Measurements from ENCODE around the gene BICDL1.
"Not testable (repeated sequence)": the region's sequence is repeated elsewhere in the genome, so short reads cannot be mapped to it uniquely, and the experiment has no call there.

The BICDL1 gene

GRCh38 chr12:120006258-120006975 is 17.4 kb downstream of the BICDL1 start:
- no peak for DNase-seq

GRCh38 chr12:120007272-120007671 is 18.2 kb downstream of the BICDL1 start:
- DNase-seq = peak in 1 of 2 donors; percentile 15

GRCh38 chr12:120010661-120011230 is 21.7 kb downstream of the BICDL1 start:
- no peak for DNase-seq

GRCh38 chr12:120012067-120012621 is 23.1 kb downstream of the BICDL1 start:
- no peak for DNase-seq

GRCh38 chr12:120013659-120014380 is 24.8 kb downstream of the BICDL1 start:
- no peak for DNase-seq

- not testable (repeated sequence) for DNase-seq
Observed at GRCh38 chr12:120014381-120014735, 25.3 kb downstream of the BICDL1 start.

- no peak for DNase-seq
Observed at GRCh38 chr12:120015313-120015712, 26.3 kb downstream of the BICDL1 start.

- not testable (repeated sequence) for DNase-seq
Observed at GRCh38 chr12:120016199-120016598, 27.2 kb downstream of the BICDL1 start.

- no peak for DNase-seq
Observed at GRCh38 chr12:120019197-120019596, 30.2 kb downstream of the BICDL1 start.

GRCh38 chr12:120019938-120020337 is 30.9 kb downstream of the BICDL1 start:
- no peak for DNase-seq

GRCh38 chr12:120024193-120024592 is 35.2 kb downstream of the BICDL1 start:
- no peak for DNase-seq

GRCh38 chr12:120025640-120026039 is 36.6 kb downstream of the BICDL1 start:
- no peak for DNase-seq

- no peak for DNase-seq
Observed at GRCh38 chr12:120032242-120032641, 43.2 kb downstream of the BICDL1 start.

- DNase-seq = no peak
Observed at GRCh38 chr12:120037851-120038250, 48.8 kb downstream of the BICDL1 start.

- DNase-seq = no peak
Observed at GRCh38 chr12:120039711-120040110, 50.7 kb downstream of the BICDL1 start.

GRCh38 chr12:120041386-120042231 is 52.6 kb downstream of the BICDL1 start:
- no peak for DNase-seq

- not testable (repeated sequence) for DNase-seq
Observed at GRCh38 chr12:120045367-120045766, 56.3 kb downstream of the BICDL1 start.

GRCh38 chr12:120047072-120047471 is 58.0 kb downstream of the BICDL1 start:
- DNase-seq = no peak

GRCh38 chr12:120048263-120048662 is 59.2 kb downstream of the BICDL1 start:
- no peak for DNase-seq

GRCh38 chr12:120049426-120049825 is 60.4 kb downstream of the BICDL1 start:
- no peak for DNase-seq

GRCh38 chr12:120051535-120051934 is 62.5 kb downstream of the BICDL1 start:
- DNase-seq = no peak

GRCh38 chr12:120054293-120054692 is 65.3 kb downstream of the BICDL1 start:
- DNase-seq = no peak
